IMR-90 (cell line): ENCODE results near the gene PNMA8C. TPM values are rescaled to one million over a fixed set of nuclear protein-coding genes. Genes with fewer than 3 reads are reported as not detected.

ENCODE experiments used
- ATAC-seq: fragments of 200-7000 bp; cut with Tn5 transposase; 2 replicates; pipeline ENCODE4 v1.9.1; 2020; ENCODE audit warnings: low read depth, mild to moderate bottlenecking, moderate library complexity
- BruUV-seq: library from RNA; stranded (reverse); fragments of 400-500 nt; replicated peaks from 2 replicates; lab custom pipeline; 2021; lab: Mats Ljungman, UMichigan
- CTCF ChIA-PET: fragments of 300-600 bp; formaldehyde crosslinking; extraction: SDS; loops from one replicate; lab custom pipeline; 2021; ENCODE audit warnings: antibody characterized with exemption; lab: Yijun Ruan, JAX
- POLR2A ChIA-PET: fragments of 300-600 bp; sonication (Branson Sonifier 250); formaldehyde crosslinking; loops from one replicate; lab custom pipeline; 2022; ENCODE audit warnings: antibody characterized with exemption; ENCODE audit not compliant: unreplicated experiment; lab: Charles Lee
- DNase-seq: peaks from one replicate; pipeline ENCODE4 v3.0.0; 2013
- H2AFZ ChIP-seq: replicated peaks from 2 replicates; pipeline ENCODE3; 2013; ENCODE audit warnings: low read length, mild to moderate bottlenecking; ENCODE audit not compliant: poor library complexity
- H2AK5ac ChIP-seq: 2 replicates; pipeline ENCODE4 v1.6.1; 2013; ENCODE audit warnings: low read depth, low read length, inconsistent platforms
- H2AK9ac ChIP-seq: replicated peaks from 2 replicates; pipeline ENCODE3; 2013; ENCODE audit warnings: mild to moderate bottlenecking, low read depth, low read length, moderate library complexity; ENCODE audit not compliant: poor library complexity
- H2BK120ac ChIP-seq: 2 replicates; pipeline ENCODE4 v1.6.1; 2013; ENCODE audit warnings: low read depth, low read length, inconsistent platforms
- H2BK15ac ChIP-seq: 3 replicates; pipeline ENCODE4 v1.6.1; 2013; ENCODE audit warnings: low read depth, low read length, inconsistent platforms
- H2BK20ac ChIP-seq: 2 replicates; pipeline ENCODE4 v1.6.1; 2013; ENCODE audit warnings: low read depth, mild to moderate bottlenecking, inconsistent platforms, low read length, moderate library complexity
- H2BK5ac ChIP-seq: 2 replicates; pipeline ENCODE4 v1.6.1; 2013; ENCODE audit warnings: mild to moderate bottlenecking, low read depth, low read length, inconsistent platforms; ENCODE audit not compliant: poor library complexity, severe bottlenecking
- H3K14ac ChIP-seq: replicated peaks from 2 replicates; pipeline ENCODE4 v1.6.1; 2013; ENCODE audit warnings: low read depth, low read length, inconsistent platforms
- H3K18ac ChIP-seq: 2 replicates; pipeline ENCODE4 v1.6.1; 2013; ENCODE audit warnings: low read depth, low read length, control low read depth
- H3K23ac ChIP-seq: 2 replicates; pipeline ENCODE4 v1.6.1; 2013; ENCODE audit warnings: low read depth, low read length, inconsistent platforms
- H3K27ac ChIP-seq: 2 replicates; pipeline ENCODE4 v1.5.1; 2013; ENCODE audit warnings: mild to moderate bottlenecking, control low read depth, low read length; ENCODE audit not compliant: insufficient read depth
- H3K27me3 ChIP-seq: 2 replicates; pipeline ENCODE4 v1.6.1; 2013; ENCODE audit warnings: low read length; ENCODE audit not compliant: control insufficient read depth, insufficient read depth
- H3K36me3 ChIP-seq: 2 replicates; pipeline ENCODE4 v1.6.1; 2013; ENCODE audit warnings: low read length, mixed read lengths; ENCODE audit not compliant: control insufficient read depth, insufficient read depth
- H3K4ac ChIP-seq: 2 replicates; pipeline ENCODE4 v1.6.1; 2013; ENCODE audit warnings: low read depth, low read length, inconsistent platforms
- H3K4me1 ChIP-seq: 2 replicates; pipeline ENCODE4 v1.6.1; 2013; ENCODE audit warnings: low read length, mixed read lengths; ENCODE audit not compliant: control insufficient read depth, insufficient read depth
- H3K4me2 ChIP-seq: 2 replicates; pipeline ENCODE4 v1.6.1; 2013; ENCODE audit warnings: low read depth, mild to moderate bottlenecking, control low read depth, low read length, moderate library complexity
- H3K4me3 ChIP-seq: 2 replicates; pipeline ENCODE4 v1.5.1; 2013; ENCODE audit warnings: low read depth, mild to moderate bottlenecking, control low read depth, low read length, moderate library complexity; ENCODE audit not compliant: insufficient read depth
- H3K56ac ChIP-seq: 2 replicates; pipeline ENCODE4 v1.6.1; 2013; ENCODE audit warnings: low read length, inconsistent platforms; ENCODE audit not compliant: insufficient read depth; ENCODE audit errors: extremely low read depth
- H3K79me1 ChIP-seq, 2 experiments: 2 replicates each; pipeline ENCODE4 v1.6.1; 2013; ENCODE audit warnings: low read length in 2 of 2, inconsistent platforms in 1 of 2, low read depth in 1 of 2
- H3K9ac ChIP-seq: 2 replicates; pipeline ENCODE4 v1.6.1; 2013; ENCODE audit warnings: low read depth, low read length, control low read depth
- H3K9me1 ChIP-seq: 2 replicates; pipeline ENCODE4 v1.6.1; 2013; ENCODE audit warnings: low read length, inconsistent platforms; ENCODE audit not compliant: insufficient read depth
- H3K9me3 ChIP-seq: 2 replicates; pipeline ENCODE4 v1.6.1; 2013; ENCODE audit warnings: low read length; ENCODE audit not compliant: control insufficient read depth, insufficient read depth
- H4K20me1 ChIP-seq: 2 replicates; pipeline ENCODE4 v1.6.1; 2013; ENCODE audit warnings: low read length, inconsistent platforms; ENCODE audit not compliant: insufficient read depth
- H4K5ac ChIP-seq: 2 replicates; pipeline ENCODE4 v1.6.1; 2013; ENCODE audit warnings: mild to moderate bottlenecking, low read depth, low read length, control low read depth
- H4K8ac ChIP-seq, 2 experiments: 2 replicates each; pipeline ENCODE4 v1.6.1; 2013; ENCODE audit warnings: low read depth in 2 of 2, low read length in 2 of 2, control low read depth in 1 of 2, inconsistent platforms in 1 of 2
- H4K91ac ChIP-seq: 2 replicates; pipeline ENCODE4 v1.6.1; 2013; ENCODE audit warnings: low read depth, low read length, inconsistent platforms; ENCODE audit not compliant: insufficient read depth
- BHLHE40 ChIP-seq: fragments of 150-350 bp; IDR thresholded peaks from 2 replicates; pipeline ENCODE4 v1.6.1; 2016; ENCODE audit warnings: mild to moderate bottlenecking, low read depth, low read length
- CEBPB ChIP-seq: IDR thresholded peaks from 2 replicates; pipeline ENCODE4 v1.6.1; 2012; ENCODE audit warnings: low read depth, low read length, improper control_type of control experiment
- CHD1 ChIP-seq: IDR thresholded peaks from 2 replicates; pipeline ENCODE4 v1.6.1; 2012; ENCODE audit warnings: low read depth, low read length, improper control_type of control experiment
- FOS ChIP-seq: fragments of 150-350 bp; IDR thresholded peaks from 2 replicates; pipeline ENCODE4 v1.6.1; 2016; ENCODE audit warnings: low read depth, low read length
- MAFK ChIP-seq: IDR thresholded peaks from 2 replicates; pipeline ENCODE4 v1.6.1; 2012; ENCODE audit warnings: low read depth, low read length, improper control_type of control experiment
- MAZ ChIP-seq: IDR thresholded peaks from 2 replicates; pipeline ENCODE4 v1.6.1; 2012; ENCODE audit warnings: low read depth, mild to moderate bottlenecking, low read length, improper control_type of control experiment, moderate library complexity, borderline replicate concordance
- MXI1 ChIP-seq: IDR thresholded peaks from 2 replicates; pipeline ENCODE4 v1.6.1; 2012; ENCODE audit warnings: low read depth, mild to moderate bottlenecking, low read length, moderate library complexity, borderline replicate concordance
- NFE2L2 ChIP-seq: fragments of 150-350 bp; IDR thresholded peaks from 2 replicates; pipeline ENCODE4 v1.6.1; 2016; ENCODE audit warnings: low read depth, mild to moderate bottlenecking, low read length
- POLR2A ChIP-seq: IDR thresholded peaks from 2 replicates; pipeline ENCODE4 v1.6.1; 2012; ENCODE audit warnings: mild to moderate bottlenecking, low read depth, low read length
- RAD21 ChIP-seq: IDR thresholded peaks from 2 replicates; pipeline ENCODE4 v1.6.1; 2012; ENCODE audit warnings: low read length, improper control_type of control experiment
- RCOR1 ChIP-seq: IDR thresholded peaks from 2 replicates; pipeline ENCODE4 v1.6.1; 2012; ENCODE audit warnings: mild to moderate bottlenecking, low read length, improper control_type of control experiment; ENCODE audit not compliant: insufficient replicate concordance
- RFX5 ChIP-seq: IDR thresholded peaks from 2 replicates; pipeline ENCODE4 v1.8.0; 2012; ENCODE audit warnings: low read depth, mild to moderate bottlenecking, low read length, moderate library complexity
- SMC3 ChIP-seq: fragments of 150-350 bp; IDR thresholded peaks from 2 replicates; pipeline ENCODE4 v1.6.1; 2016; ENCODE audit warnings: low read depth, mild to moderate bottlenecking, antibody characterized with exemption, low read length, moderate library complexity
- WGBS, 2 experiments: methylation state at CpG; one replicate each; pipeline versions ENCODE4 v1.1.5 to v1.1.7; 2013; ENCODE audit warnings: missing lambda C conversion rate in 2 of 2; ENCODE audit not compliant: insufficient read length in 1 of 2; ENCODE audit errors: extremely low coverage in 2 of 2; 5-methylcytosine and 5-hydroxymethylcytosine counted together
- dilution Hi-C: fragments of 300-500 bp; cut with HindIII; formaldehyde crosslinking; loops from one replicate; pipeline ENCODE4 v1.14.3; 2018; ENCODE audit warnings: low sequenced_read_pairs; ENCODE audit not compliant: unreplicated experiment
- in situ Hi-C: fragments of 300-500 bp; cut with MboI; formaldehyde crosslinking; loops from 3 replicates; pipeline ENCODE4 v1.14.3; 2019; ENCODE audit warnings: low sequenced_read_pairs, inconsistent platforms, mixed read lengths
- intact Hi-C: fragments of 100-400 bp; cut with micrococcal nuclease; formaldehyde crosslinking; loops from 2 replicates; pipeline ENCODE4 v1.10.0; 2022
- polyA plus RNA-seq, 3 experiments: library from polyadenylated mRNA; depleted of rRNA; stranded (reverse); fragments of >200 nt; gene quantifications; 2 replicates each; pipeline ENCODE4 v1.2.3, GENCODE V29; 2012; ENCODE audit warnings: low replicate concordance in 1 of 3
- total RNA-seq: library from RNA; depleted of rRNA; stranded (reverse); fragments of >200 nt; gene quantifications from 2 replicates; pipeline ENCODE4 v1.2.3, GENCODE V29; 2012
- TF ChIP-seq, protein P1 (sequence below): fragments of 150-350 bp; IDR thresholded peaks from 2 replicates; pipeline ENCODE4 v1.6.1; 2017; ENCODE audit warnings: mild to moderate bottlenecking, antibody characterized with exemption, low read length, low read depth
- TF ChIP-seq, protein P2 (sequence below): fragments of 150-350 bp; IDR thresholded peaks from 2 replicates; pipeline ENCODE4 v1.6.1; 2016; ENCODE audit warnings: low read depth, mild to moderate bottlenecking, low read length, moderate library complexity, borderline replicate concordance
- TF ChIP-seq, protein P3 (sequence below): conservative IDR thresholded peaks from 2 replicates; pipeline ENCODE4 v1.5.1; 2012; ENCODE audit warnings: mild to moderate bottlenecking, low read depth, low read length, improper control_type of control experiment

The PNMA8C gene
- total and polyA plus RNA-seq, 2 of the 4 experiments (the other 2 are of a cell fraction), result 0.09 to 0.18 TPM

DNA sequence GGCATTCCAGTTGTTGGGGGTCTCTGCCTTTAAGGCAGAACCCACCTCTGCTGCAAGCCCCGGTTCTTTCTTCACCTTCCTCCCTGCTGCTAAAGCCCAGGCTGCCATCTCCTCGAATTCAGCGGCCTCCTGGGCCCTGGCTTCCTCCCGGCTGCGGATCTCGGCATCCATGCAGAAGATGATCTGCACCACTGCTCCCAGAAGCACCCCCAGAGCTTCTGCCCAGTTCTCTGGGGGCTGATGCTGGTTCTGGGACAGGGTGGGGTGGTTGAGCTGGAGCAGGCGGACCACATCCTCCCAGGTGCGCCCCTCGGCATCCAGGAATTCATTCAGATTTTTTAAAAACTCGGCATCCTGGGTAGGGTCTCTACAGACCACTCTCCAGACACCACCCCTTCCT lies 41.6 kb upstream of the PNMA8C start:
- Histone ChIP-seq H2BK15ac (no peak overlapping the region), H3K9me1 (peaks cover 15% of the 10 kb centered on the region), H3K27me3 (no peaks in the 10 kb centered on the region), H3K56ac (no peak overlapping the region), H2AK9ac (no peak overlapping the region), H3K14ac (no peak overlapping the region), H4K91ac (no peak overlapping the region), H3K9me3 (no peaks in the 10 kb centered on the region), H3K4me2 (no peak overlapping the region), H3K4ac (no peak overlapping the region), H3K36me3 (no peaks in the 10 kb centered on the region), H3K18ac (no peak overlapping the region), H3K23ac (no peak overlapping the region), H2BK20ac (no peak overlapping the region), H3K9ac (no peak overlapping the region), H2BK120ac (no peak overlapping the region), H4K20me1 (peaks cover 2% of the 10 kb centered on the region; the same call in 1 of the 2 replicates), H2AK5ac (no peak overlapping the region), H2BK5ac (no peak overlapping the region), H4K5ac (no peak overlapping the region), H3K79me1 (no peaks in the 10 kb centered on the region), H4K8ac (no peak overlapping the region), H3K4me3 (no peak overlapping the region), H3K4me1 (peaks cover 11% of the 10 kb centered on the region), H2AFZ (no peak overlapping the region), H3K27ac (no peak overlapping the region)
- POLR2A ChIA-PET, result no interaction called here
- CTCF ChIA-PET, result no interaction called here
- TF ChIP-seq RFX5 (no peak), CEBPB (no peak), SMC3 (no peak), BHLHE40 (no peak), MAZ (no peak), RAD21 (no peak), POLR2A (no peak), MAFK (no peak), CHD1 (no peak), FOS (no peak), RCOR1 (no peak), NFE2L2 (no peak), MXI1 (no peak)
- TF ChIP-seq, protein P1, sequence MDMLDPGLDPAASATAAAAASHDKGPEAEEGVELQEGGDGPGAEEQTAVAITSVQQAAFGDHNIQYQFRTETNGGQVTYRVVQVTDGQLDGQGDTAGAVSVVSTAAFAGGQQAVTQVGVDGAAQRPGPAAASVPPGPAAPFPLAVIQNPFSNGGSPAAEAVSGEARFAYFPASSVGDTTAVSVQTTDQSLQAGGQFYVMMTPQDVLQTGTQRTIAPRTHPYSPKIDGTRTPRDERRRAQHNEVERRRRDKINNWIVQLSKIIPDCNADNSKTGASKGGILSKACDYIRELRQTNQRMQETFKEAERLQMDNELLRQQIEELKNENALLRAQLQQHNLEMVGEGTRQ, result no peak
- TF ChIP-seq, protein P2, sequence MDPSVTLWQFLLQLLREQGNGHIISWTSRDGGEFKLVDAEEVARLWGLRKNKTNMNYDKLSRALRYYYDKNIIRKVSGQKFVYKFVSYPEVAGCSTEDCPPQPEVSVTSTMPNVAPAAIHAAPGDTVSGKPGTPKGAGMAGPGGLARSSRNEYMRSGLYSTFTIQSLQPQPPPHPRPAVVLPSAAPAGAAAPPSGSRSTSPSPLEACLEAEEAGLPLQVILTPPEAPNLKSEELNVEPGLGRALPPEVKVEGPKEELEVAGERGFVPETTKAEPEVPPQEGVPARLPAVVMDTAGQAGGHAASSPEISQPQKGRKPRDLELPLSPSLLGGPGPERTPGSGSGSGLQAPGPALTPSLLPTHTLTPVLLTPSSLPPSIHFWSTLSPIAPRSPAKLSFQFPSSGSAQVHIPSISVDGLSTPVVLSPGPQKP, result no peak
- TF ChIP-seq, protein P3, sequence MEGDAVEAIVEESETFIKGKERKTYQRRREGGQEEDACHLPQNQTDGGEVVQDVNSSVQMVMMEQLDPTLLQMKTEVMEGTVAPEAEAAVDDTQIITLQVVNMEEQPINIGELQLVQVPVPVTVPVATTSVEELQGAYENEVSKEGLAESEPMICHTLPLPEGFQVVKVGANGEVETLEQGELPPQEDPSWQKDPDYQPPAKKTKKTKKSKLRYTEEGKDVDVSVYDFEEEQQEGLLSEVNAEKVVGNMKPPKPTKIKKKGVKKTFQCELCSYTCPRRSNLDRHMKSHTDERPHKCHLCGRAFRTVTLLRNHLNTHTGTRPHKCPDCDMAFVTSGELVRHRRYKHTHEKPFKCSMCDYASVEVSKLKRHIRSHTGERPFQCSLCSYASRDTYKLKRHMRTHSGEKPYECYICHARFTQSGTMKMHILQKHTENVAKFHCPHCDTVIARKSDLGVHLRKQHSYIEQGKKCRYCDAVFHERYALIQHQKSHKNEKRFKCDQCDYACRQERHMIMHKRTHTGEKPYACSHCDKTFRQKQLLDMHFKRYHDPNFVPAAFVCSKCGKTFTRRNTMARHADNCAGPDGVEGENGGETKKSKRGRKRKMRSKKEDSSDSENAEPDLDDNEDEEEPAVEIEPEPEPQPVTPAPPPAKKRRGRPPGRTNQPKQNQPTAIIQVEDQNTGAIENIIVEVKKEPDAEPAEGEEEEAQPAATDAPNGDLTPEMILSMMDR, result no peak
- WGBS, 2 experiments, result no CpG with 5 or more reads among the region's 10 CpGs
- intact Hi-C loops, result no loop called here
- dilution Hi-C loops, result no loop called here
- BruUV-seq, result no TSS peak
- ATAC-seq, result no peak
- in situ Hi-C loops, result no loop called here
- no peak for DNase-seq
